Measurements from ENCODE around the gene SLC16A4. TPM values are rescaled to one million over a fixed set of nuclear protein-coding genes. Genes with fewer than 3 reads are reported as not detected.
"Not testable (repeated sequence)": the region's sequence is repeated elsewhere in the genome, so short reads cannot be mapped to it uniquely, and the experiment has no call there.

Gene SLC16A4
- total RNA-seq, 4 donors from 2014 or later, result 10.5 to 16.9 (median 15.2) TPM

DNA sequence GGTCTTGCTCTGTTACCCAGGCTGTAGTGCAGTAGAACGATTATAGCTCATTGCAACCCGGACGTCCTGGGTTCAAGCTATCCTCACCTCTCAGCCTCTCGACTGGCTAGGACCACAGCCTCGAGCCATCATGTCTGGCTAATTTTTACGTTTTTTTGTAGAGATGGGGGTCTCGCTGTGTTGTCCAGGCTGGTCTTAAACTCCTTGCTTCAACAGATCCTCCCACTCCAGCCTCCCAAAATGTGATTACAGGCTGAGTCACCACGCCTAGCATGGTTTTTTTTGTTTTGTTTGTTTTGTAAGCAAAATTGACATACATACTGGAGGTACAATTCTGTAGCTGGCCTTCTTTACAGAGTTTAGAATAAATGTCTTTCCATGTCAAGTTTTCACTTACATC lies 17.7 kb upstream of the SLC16A4 start:
- Histone ChIP-seq H3K4me3 (peak overlapping the region in 1 of 2 donors; percentile 75), H3K27me3 (no peaks in the 10 kb centered on the region), H3K27ac (peak overlapping the region in 1 of 4 donors; percentile 91), H3K9me3 (no peaks in the 10 kb centered on the region), H3K36me3 (peaks cover 0 to 22% of the 10 kb centered on the region in 2 donors), H3K4me1 (peaks cover 0 to 41% (median 14%) of the 10 kb centered on the region in 3 donors)
- TF ChIP-seq EP300 (IDR thresholded peaks at IDR 0.05), result no peak
- TF ChIP-seq POLR2AphosphoS5 (IDR thresholded peaks at IDR 0.05), result no peak
- no peak for TF ChIP-seq POLR2A (IDR thresholded peaks at IDR 0.05)
- TF ChIP-seq, protein P1, sequence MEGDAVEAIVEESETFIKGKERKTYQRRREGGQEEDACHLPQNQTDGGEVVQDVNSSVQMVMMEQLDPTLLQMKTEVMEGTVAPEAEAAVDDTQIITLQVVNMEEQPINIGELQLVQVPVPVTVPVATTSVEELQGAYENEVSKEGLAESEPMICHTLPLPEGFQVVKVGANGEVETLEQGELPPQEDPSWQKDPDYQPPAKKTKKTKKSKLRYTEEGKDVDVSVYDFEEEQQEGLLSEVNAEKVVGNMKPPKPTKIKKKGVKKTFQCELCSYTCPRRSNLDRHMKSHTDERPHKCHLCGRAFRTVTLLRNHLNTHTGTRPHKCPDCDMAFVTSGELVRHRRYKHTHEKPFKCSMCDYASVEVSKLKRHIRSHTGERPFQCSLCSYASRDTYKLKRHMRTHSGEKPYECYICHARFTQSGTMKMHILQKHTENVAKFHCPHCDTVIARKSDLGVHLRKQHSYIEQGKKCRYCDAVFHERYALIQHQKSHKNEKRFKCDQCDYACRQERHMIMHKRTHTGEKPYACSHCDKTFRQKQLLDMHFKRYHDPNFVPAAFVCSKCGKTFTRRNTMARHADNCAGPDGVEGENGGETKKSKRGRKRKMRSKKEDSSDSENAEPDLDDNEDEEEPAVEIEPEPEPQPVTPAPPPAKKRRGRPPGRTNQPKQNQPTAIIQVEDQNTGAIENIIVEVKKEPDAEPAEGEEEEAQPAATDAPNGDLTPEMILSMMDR (IDR thresholded peaks at IDR 0.05), result no peak
- WGBS, 2 donors (ENCODE audit: low coverage in 1 of 2), result 79 to 93% methylated on average over 6 of the region's 8 CpGs
- ATAC-seq, result no peak

DNA sequence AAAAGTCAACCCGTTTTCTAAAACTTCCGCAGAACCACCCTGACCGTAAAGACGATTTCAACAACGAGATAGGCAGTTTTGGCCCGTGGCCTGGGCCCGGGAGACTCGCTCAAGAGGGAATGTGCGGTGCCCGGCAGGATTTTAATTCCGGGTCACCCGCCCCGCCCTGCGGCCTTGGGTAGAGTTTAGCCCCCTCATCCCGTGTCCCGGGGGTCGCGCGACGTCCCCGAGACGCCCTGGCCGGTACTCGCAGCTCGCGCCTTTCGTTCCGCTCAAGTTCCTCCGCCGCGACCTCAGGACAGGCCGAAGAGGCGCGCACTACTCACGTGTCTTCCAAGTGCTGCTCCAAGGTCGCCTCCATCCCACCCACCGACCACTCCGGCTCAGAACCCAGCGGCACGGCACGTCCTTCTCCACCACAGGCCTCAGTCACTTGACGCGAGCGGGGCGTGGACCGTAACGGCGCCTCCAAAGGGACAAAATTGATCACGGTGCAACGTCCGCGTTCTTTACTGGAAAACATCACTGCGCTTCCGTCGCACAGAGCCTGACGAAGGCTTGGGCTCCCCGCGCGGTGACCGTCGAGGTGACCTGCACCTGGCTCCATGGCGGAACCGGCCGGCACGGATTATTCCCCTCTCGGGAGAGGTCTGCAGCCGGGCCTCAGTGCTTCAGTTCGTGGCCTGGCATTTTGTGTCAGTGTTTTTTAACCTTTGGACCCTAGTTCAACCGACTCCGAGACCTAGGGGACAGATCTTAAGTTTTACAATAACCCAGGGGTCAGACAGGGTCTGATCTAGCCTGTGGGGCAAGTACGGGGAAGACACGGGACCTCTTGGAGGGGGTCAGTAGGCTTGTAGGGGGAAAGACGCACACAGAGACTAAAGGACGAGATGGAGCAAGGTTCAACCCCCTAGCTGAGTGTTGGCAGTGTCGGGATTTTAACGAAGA lies 16.7 kb upstream of the SLC16A4 start, which contains the start of gene LAMTOR5:
TSS of gene LAMTOR5 (minus strand) at position 435 of the 951 bp plus-strand sequence. CDS start at position 361, 74 bp downstream.
- Histone ChIP-seq H3K27me3 (no peaks in the 10 kb centered on the region), H3K36me3 (peaks cover 0 to 32% of the 10 kb centered on the region in 2 donors), H3K4me1 (peaks cover 0 to 38% (median 14%) of the 10 kb centered on the region in 3 donors), H3K27ac (peak within 1 kb of the TSS; percentile 91 to 95 (median 92)), H3K4me3 (peak within 1 kb of the TSS; percentile 75 to 82), H3K9me3 (no peaks in the 10 kb centered on the region)
- TF ChIP-seq EP300 (IDR thresholded peaks at IDR 0.05) (no peak), POLR2A (IDR thresholded peaks at IDR 0.05) (peak; percentile 74 to 76), POLR2AphosphoS5 (IDR thresholded peaks at IDR 0.05) (peak; percentile 98)
- TF ChIP-seq, protein P1 (IDR thresholded peaks at IDR 0.05), result peak in 2 of 4 experiments; percentile 27 to 49
- 0% methylated on average over 16 to 23 of the region's 76 CpGs for WGBS, 2 donors (ENCODE audit: low coverage in 1 of 2)
- peak; percentile 97 for ATAC-seq

DNA sequence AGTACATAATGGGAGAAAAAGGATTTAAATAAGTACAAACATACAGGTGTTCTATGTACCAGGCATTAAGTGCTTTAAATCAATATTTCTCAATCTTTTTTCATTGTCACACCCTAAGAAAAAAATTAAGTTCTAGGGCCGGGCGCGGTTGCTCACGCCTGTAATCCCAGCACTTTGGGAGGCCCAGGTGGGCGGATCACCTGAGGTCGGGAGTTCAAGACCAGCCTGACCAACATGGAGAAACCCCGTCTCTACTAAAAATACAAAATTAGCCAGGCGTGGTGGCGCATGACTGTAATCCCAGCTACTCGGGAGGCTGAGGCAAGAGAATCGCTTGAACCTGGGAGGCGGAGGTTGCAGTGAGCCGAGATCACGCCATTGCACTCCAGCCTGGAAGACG lies 15.6 kb upstream of the SLC16A4 start:
- ATAC-seq, H3K9me3 ChIP-seq, H3K27me3 ChIP-seq: not testable (repeated sequence)
- WGBS, 2 donors (ENCODE audit: low coverage in 1 of 2), result 64 to 70% methylated on average over 5 to 13 of the region's 15 CpGs
- Histone ChIP-seq H3K27ac (peak overlapping the region in 3 of 4 donors; percentile 91 to 95 (median 92)), H3K36me3 (peaks cover 0 to 43% of the 10 kb centered on the region in 2 donors), H3K4me3 (peak overlapping the region; percentile 75 to 82), H3K4me1 (peaks cover 0 to 37% (median 14%) of the 10 kb centered on the region in 3 donors)

DNA sequence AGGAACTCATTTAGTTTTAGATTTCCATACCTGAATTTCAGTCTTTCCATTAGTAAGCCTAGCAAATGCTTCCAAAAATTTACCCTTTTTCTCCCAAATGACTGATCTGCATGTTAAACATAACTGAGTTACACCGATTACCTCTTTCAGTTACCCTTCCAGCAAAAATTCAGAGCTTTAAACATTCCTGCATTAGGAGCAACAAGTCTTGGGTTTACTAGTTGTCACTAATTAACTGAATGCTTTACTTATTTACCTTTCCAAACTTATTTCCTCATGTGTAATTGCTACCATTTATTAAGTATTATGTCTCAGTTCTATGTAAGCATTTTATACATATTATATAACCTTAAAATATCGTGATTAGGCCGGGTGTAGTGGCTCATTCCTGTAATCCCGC lies 13.6 kb upstream of the SLC16A4 start:
- no peaks in the 10 kb centered on the region for H3K9me3 ChIP-seq
- H3K4me3 ChIP-seq, result no peak overlapping the region
- 81 to 92% methylated on average over 3 to 4 of the region's 4 CpGs for WGBS, 2 donors (ENCODE audit: low coverage in 1 of 2)
- H3K27ac ChIP-seq, result no peak overlapping the region
- ATAC-seq, result no peak
- TF ChIP-seq POLR2A (IDR thresholded peaks at IDR 0.05) (no peak), POLR2AphosphoS5 (IDR thresholded peaks at IDR 0.05) (no peak), EP300 (IDR thresholded peaks at IDR 0.05) (no peak)
- TF ChIP-seq, protein P1 (IDR thresholded peaks at IDR 0.05), result no peak
- no peaks in the 10 kb centered on the region for H3K27me3 ChIP-seq
- H3K36me3 ChIP-seq, result peaks cover 0 to 63% of the 10 kb centered on the region in 2 donors
- H3K4me1 ChIP-seq, result peaks cover 0 to 37% (median 14%) of the 10 kb centered on the region in 3 donors

DNA sequence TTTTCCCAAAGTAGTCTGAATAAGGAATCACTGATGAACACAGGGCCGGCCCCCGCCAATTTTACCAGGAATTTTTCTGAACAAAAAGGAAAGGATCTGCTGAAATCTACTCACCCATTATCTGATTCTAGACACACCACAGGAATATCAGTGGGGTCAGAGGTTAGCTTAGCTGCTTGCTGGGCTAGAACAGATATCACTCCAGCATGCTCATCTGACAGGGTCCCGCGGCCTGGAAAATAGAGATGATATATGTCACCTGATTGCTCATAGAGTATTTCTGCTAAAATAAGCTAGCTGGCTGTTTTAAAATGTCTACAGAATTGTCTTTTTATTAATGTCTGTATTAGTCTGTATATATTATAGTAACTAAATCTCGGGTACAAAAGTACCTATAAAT lies 13.0 kb upstream of the SLC16A4 start:
- WGBS, 2 donors (ENCODE audit: low coverage in 1 of 2), result 69 to 88% methylated on average over 3 to 5 of the region's 5 CpGs
- ATAC-seq, result no peak
- peaks cover 0 to 67% of the 10 kb centered on the region in 2 donors for H3K36me3 ChIP-seq
- no peak overlapping the region for H3K27ac ChIP-seq
- H3K9me3 ChIP-seq, result no peaks in the 10 kb centered on the region
- H3K4me1 ChIP-seq, result peaks cover 0 to 33% (median 14%) of the 10 kb centered on the region in 3 donors
- TF ChIP-seq POLR2AphosphoS5 (IDR thresholded peaks at IDR 0.05) (no peak), EP300 (IDR thresholded peaks at IDR 0.05) (no peak), POLR2A (IDR thresholded peaks at IDR 0.05) (no peak)
- TF ChIP-seq, protein P1 (IDR thresholded peaks at IDR 0.05), result no peak
- no peak overlapping the region for H3K4me3 ChIP-seq
- H3K27me3 ChIP-seq, result no peaks in the 10 kb centered on the region

DNA sequence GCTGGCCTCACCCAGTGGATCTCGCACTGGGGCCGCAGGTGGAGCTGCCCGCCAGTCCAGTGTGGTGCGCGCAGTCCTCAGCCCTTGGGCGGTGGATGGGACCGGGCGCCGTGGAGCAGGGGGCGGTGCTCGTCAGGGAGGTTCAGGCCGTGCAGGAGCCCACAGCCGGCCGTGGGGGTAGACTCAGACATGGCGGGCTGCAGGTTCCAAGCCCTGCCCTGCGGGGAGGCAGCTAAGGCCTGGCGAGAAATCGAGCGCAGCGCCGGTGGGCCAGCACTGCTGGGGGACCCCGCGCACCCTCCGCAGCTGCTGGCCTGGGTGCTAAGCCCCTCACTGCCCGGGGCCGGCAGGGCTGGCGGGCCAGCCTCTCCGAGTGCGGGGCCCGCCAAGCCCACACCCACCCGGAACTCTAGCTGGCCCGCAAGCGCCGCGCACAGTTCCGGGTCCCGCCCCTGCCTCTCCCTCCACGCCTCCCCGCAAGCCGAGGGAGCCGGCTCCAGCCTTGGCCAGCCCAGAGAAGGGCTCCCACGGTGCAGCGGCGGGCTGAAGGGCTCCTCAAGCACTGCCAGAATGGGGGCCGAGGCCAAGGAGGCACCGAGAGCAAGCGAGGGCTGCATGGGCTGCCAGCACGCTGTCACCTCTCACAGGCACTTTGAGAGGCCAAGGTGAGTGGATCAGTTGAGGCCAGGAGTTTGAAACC lies 5.6 kb upstream of the SLC16A4 start:
- H3K27ac ChIP-seq, ATAC-seq: not testable (repeated sequence)

More for the DNA sequence above, 5.6 kb upstream of the SLC16A4 start:
- WGBS, 2 donors (ENCODE audit: low coverage in 1 of 2), result no CpG with 5 or more reads among the region's 48 CpGs
- not testable (repeated sequence) for H3K4me3 ChIP-seq, H3K27me3 ChIP-seq, H3K9me3 ChIP-seq, H3K4me1 ChIP-seq
- H3K36me3 ChIP-seq, result peaks cover 0 to 67% of the 10 kb centered on the region in 2 donors

Measured in gastroesophageal sphincter (tissue), 4 donors.